Left lung (tissue), 10 donors: ENCODE results near the gene RNF113B. TPM values are rescaled to one million over a fixed set of nuclear protein-coding genes. Genes with fewer than 3 reads are reported as not detected.

Experiments used
- ATAC-seq: fragments of 200-7000 bp; cut with Tn5 transposase; one replicate; pipeline ENCODE4 v1.9.1; 2020; ENCODE audit warnings: moderate library complexity
- DNase-seq, 4 donors: peaks; one replicate each; pipeline ENCODE4 v3.0.0-alpha.2; 2013 to 2020
- H3K27ac ChIP-seq, 2 donors: fragments of 200-600 bp; sonication (generic) in 1 of 2; one replicate each; pipeline versions ENCODE4 v1.5.0 to v1.8.0; 2020 to 2021
- H3K27me3 ChIP-seq, 2 donors: fragments of 200-600 bp; sonication (generic) in 1 of 2; one replicate each; pipeline versions ENCODE4 v1.5.0 to v1.8.0; 2020 to 2021
- H3K36me3 ChIP-seq, 2 donors: fragments of 200-600 bp; sonication (generic) in 1 of 2; one replicate each; pipeline versions ENCODE4 v1.5.0 to v1.8.0; 2020 to 2021
- H3K4me1 ChIP-seq, 2 donors: fragments of 200-600 bp; one replicate each; pipeline ENCODE4 v1.8.0; 2021
- H3K4me3 ChIP-seq, 2 donors: fragments of 200-600 bp; sonication (generic) in 1 of 2; one replicate each; pipeline versions ENCODE4 v1.5.0 to v1.8.0; 2020 to 2021; ENCODE audit warnings: mild to moderate bottlenecking in 1 of 2
- H3K9me3 ChIP-seq, 2 donors: fragments of 200-600 bp; sonication (generic) in 1 of 2; one replicate each; pipeline versions ENCODE4 v1.5.0 to v1.8.0; 2020 to 2021
- intact Hi-C, 2 donors: fragments of 100-400 bp; cut with DNase I; formaldehyde crosslinking; loops; one replicate each; pipeline versions ENCODE4 v1.11.2 to v1.14.2; 2022
- polyA plus RNA-seq, 6 donors: library from polyadenylated mRNA; unstranded; fragments of 120-200 nt; gene quantifications; one replicate each; pipeline ENCODE4 v1.2.1, GENCODE V29; 2013; ENCODE audit not compliant: insufficient read length in 6 of 6
- total RNA-seq, 2 donors: library from RNA; stranded (reverse); fragmentation: NEBNext Ultra II Directional; extraction: Animal tissue kit (Norgen Biotek cat#: 25700); gene quantifications; one replicate each; pipeline ENCODE4 v1.2.1, GENCODE V29; 2021
- TF ChIP-seq, protein P1 (sequence below), 2 donors: fragments of 200-600 bp; sonication (generic) in 1 of 2; IDR thresholded peaks; one replicate each; pipeline versions ENCODE4 v1.5.0 to v1.8.0; 2021; ENCODE audit warnings: antibody characterized with exemption in 2 of 2
- donor health status: DM: no; HTN: yes; CAD: no.
- donor health status: DM: no; HTN: no; CAD: no.

Gene RNF113B
- total and polyA plus RNA-seq, 8 donors, result 0.18 TPM; not detected in 7

DNA sequence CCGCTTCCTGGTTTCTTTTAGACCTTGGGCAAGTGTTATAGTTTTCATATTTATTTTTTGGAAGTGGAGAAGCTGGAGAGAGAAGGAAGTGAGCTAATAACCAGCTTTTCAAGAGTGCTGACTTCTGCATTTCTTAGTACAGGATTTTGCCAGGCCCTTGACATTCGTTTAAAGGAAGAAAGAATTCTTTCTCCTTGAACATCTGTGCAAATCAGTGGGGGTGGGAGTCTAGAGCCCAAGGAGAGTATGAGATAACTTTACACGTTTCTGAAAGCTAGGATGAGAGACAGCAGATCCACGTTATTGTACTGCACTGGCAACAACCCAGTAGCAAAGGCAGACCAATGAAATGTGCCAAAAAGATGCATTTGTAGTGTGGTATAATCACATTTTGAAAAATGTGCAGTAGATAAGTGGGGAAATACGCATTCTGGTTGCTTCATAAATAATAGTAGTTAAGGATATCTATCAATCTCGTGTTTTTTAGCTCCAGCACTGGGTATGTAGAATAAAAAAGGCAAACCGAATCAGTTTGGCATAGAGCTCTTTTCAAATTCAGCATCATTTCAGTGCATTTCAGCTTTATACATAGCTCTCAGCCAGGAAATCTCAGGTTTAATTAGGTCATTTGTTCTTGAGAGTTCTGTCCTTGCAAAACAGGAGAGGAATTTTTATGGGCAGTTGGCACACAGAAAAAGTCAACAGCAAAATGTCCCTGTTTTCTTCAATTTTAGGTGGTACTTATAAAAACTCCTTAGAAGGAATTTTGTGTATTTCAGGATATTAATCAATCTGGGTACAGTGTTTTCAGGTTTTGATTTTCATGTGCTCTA is 4.3 kb downstream of the RNF113B start:
- Histone ChIP-seq H3K4me3 (no peak overlapping the region), H3K36me3 (peaks cover 0 to 9% of the 10 kb centered on the region in 2 donors), H3K4me1 (peaks cover 20 to 30% of the 10 kb centered on the region in 2 donors), H3K27ac (peak overlapping the region; percentile 74 to 82), H3K9me3 (no peaks in the 10 kb centered on the region), H3K27me3 (no peaks in the 10 kb centered on the region)
- intact Hi-C loops, result no loop called here
- DNase-seq (peak in 1 of 4 donors; percentile 59), ATAC-seq (peak; percentile 73)
- TF ChIP-seq, protein P1, sequence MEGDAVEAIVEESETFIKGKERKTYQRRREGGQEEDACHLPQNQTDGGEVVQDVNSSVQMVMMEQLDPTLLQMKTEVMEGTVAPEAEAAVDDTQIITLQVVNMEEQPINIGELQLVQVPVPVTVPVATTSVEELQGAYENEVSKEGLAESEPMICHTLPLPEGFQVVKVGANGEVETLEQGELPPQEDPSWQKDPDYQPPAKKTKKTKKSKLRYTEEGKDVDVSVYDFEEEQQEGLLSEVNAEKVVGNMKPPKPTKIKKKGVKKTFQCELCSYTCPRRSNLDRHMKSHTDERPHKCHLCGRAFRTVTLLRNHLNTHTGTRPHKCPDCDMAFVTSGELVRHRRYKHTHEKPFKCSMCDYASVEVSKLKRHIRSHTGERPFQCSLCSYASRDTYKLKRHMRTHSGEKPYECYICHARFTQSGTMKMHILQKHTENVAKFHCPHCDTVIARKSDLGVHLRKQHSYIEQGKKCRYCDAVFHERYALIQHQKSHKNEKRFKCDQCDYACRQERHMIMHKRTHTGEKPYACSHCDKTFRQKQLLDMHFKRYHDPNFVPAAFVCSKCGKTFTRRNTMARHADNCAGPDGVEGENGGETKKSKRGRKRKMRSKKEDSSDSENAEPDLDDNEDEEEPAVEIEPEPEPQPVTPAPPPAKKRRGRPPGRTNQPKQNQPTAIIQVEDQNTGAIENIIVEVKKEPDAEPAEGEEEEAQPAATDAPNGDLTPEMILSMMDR (IDR thresholded peaks at IDR 0.05), result no peak

DNA sequence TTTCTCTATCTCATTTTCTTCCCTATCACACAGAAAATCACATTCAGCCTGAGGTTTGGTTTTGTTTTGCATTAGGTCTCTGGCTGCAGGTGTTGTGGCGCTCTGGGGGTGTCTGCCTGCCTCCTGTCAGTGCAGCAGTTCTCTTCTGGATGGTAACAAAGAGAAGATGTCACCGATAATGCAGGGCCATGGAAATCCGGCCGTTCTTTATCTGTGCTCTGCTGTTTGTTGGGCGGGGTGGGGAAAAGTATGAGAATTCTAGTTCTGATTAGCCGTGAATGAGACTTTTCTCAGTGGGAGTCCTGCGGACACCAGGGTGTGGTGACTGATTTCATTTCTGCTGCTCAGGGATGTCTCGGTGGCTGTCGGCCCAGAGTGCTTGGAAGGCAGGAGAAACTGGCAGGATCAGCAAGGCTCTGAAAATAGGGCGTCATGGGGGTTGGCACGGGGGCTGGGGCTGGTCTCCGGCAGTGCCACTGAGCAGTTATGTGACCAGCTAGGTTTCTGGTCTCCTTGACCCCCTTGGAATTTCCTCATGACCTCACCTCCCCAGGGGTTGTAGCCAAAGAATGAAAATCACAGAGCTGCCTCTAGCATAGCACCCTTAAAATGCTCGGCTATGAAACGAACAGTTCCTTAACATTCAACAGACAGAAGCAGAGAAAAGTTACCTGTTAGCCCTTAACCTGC is 5.0 kb downstream of the RNF113B start:
- H3K4me3 ChIP-seq, result no peak overlapping the region
- ATAC-seq, result peak; percentile 51

DNA sequence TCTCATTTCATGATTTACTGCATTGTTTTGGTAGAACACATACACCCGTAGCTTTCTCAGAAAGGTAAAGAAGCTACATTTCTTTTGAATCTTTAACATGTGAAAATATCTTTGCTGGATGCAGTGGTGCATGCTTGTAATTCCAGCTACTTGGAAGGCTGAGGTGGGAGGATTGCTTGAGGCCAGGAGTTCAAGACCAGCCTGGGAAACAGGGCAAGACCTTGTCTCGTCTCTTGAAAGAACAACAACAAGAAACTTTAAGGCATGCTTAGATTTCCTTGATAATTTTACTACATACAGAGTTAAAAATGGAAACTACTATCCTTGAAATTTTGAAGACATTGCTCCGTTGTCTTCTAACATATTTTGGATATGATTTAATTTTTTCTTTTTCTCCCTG is 7.7 kb downstream of the RNF113B start:
- H3K36me3 ChIP-seq, result no peaks in the 10 kb centered on the region
- H3K4me3 ChIP-seq, result no peak overlapping the region
- ATAC-seq, result no peak
- H3K9me3 ChIP-seq, result no peaks in the 10 kb centered on the region
- H3K4me1 ChIP-seq, result peaks cover 16 to 30% of the 10 kb centered on the region in 2 donors
- TF ChIP-seq, protein P1 (IDR thresholded peaks at IDR 0.05), result no peak
- intact Hi-C loops, result no loop called here
- no peak overlapping the region for H3K27ac ChIP-seq
- no peak for DNase-seq
- H3K27me3 ChIP-seq, result no peaks in the 10 kb centered on the region

More for the DNA sequence above, 5.0 kb downstream of the RNF113B start:
- DNase-seq, result peak in 2 of 4 donors; percentile 32 to 38
- TF ChIP-seq, protein P1 (IDR thresholded peaks at IDR 0.05), result no peak
- Histone ChIP-seq H3K27me3 (no peaks in the 10 kb centered on the region), H3K36me3 (peaks cover 0 to 7% of the 10 kb centered on the region in 2 donors), H3K4me1 (peaks cover 20 to 30% of the 10 kb centered on the region in 2 donors), H3K9me3 (no peaks in the 10 kb centered on the region), H3K27ac (peak overlapping the region; percentile 74 to 82)
- intact Hi-C loops, result no loop called here

GRCh38 chr13:98162935-98163334 is 14.1 kb downstream of the RNF113B start:
- DNase-seq (no peak), ATAC-seq (no peak)
- TF ChIP-seq, protein P1 (IDR thresholded peaks at IDR 0.05), result no peak
- no peak overlapping the region for H3K27ac ChIP-seq
- no peaks in the 10 kb centered on the region for H3K4me1 ChIP-seq
- H3K9me3 ChIP-seq, result no peaks in the 10 kb centered on the region
- H3K36me3 ChIP-seq, result no peaks in the 10 kb centered on the region
- intact Hi-C loops, result no loop called here
- H3K27me3 ChIP-seq, result no peaks in the 10 kb centered on the region
- H3K4me3 ChIP-seq, result no peak overlapping the region
